Ectodermal cell (in vitro differentiated cells): Measurements from ENCODE around the gene RAMP3.

Experiments
- H3K27ac ChIP-seq: 2 replicates; pipeline ENCODE4 v1.7.0; 2013; ENCODE audit warnings: mild to moderate bottlenecking, low read depth, low read length; ENCODE audit not compliant: insufficient read depth, poor library complexity, severe bottlenecking
- H3K27me3 ChIP-seq: 2 replicates; pipeline ENCODE4 v1.7.0; 2013; ENCODE audit warnings: mild to moderate bottlenecking, low read length; ENCODE audit not compliant: insufficient read depth, control insufficient read depth, poor library complexity, severe bottlenecking
- H3K36me3 ChIP-seq: one replicate; pipeline ENCODE4 v1.7.0; 2013; ENCODE audit warnings: low read length; ENCODE audit not compliant: control insufficient read depth, insufficient read depth
- H3K4me1 ChIP-seq: one replicate; pipeline ENCODE4 v1.7.0; 2013; ENCODE audit warnings: low read length; ENCODE audit not compliant: control insufficient read depth, insufficient read depth
- H3K4me3 ChIP-seq: 2 replicates; pipeline ENCODE4 v1.7.0; 2013; ENCODE audit warnings: low read depth, low read length, control low read depth; ENCODE audit not compliant: insufficient read depth
- H3K9me3 ChIP-seq: 2 replicates; pipeline ENCODE4 v1.7.0; 2013; ENCODE audit warnings: mild to moderate bottlenecking, low read length, moderate library complexity; ENCODE audit not compliant: control insufficient read depth
- WGBS, 2 experiments: methylation state at CpG; one replicate each; pipeline ENCODE4 v1.1.7; 2013; ENCODE audit warnings: missing lambda C conversion rate in 2 of 2; 5-methylcytosine and 5-hydroxymethylcytosine counted together

RAMP3 gene

DNA sequence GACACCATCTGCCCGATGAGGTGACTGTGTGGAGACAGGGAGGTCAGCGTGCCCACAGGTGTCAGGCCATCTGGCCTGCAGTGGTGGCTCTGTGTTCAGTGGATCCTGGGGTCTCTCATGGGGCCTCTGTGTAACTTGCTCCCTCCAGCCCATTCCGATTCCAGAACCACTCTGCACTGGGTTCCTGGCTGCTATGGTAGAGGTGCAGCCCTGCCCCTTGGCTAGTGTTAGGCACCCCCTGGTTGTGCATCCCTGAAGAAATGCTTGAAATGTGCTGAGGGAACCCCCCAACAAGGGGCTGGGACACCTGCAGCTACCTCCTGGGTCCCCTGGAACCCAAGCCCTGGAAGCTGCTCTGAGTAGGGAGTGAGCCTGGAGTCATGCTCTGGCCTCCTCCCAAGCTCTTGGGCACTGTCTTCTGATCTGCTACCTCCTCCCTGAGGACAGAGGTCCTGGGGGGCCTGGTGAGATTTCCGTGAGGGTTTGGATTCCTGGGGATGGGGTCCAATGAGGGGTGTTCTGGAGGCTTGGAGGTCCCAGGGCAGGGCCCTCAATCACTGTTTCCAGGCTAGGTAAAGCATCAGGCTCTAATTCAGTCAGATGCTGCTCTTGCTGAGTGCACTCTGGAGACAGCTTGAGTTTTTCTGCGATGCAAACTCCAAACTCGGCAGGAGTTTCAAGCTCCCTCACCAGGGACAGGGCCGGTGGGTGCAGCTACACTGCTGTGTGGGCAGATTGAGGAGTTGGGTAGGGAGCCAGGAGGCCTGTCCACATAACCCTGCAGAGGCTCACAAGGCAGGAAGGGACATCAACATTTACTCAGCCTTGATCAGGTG lies 27.7 kb downstream of the RAMP3 start:
- Histone ChIP-seq H3K27ac (no peak overlapping the region), H3K9me3 (no peaks in the 10 kb centered on the region), H3K36me3 (no peaks in the 10 kb centered on the region), H3K4me3 (no peak overlapping the region), H3K27me3 (no peaks in the 10 kb centered on the region), H3K4me1 (no peaks in the 10 kb centered on the region)
- WGBS, 2 experiments = 75 to 79% methylated on average over 7 of the region's 7 CpGs

DNA sequence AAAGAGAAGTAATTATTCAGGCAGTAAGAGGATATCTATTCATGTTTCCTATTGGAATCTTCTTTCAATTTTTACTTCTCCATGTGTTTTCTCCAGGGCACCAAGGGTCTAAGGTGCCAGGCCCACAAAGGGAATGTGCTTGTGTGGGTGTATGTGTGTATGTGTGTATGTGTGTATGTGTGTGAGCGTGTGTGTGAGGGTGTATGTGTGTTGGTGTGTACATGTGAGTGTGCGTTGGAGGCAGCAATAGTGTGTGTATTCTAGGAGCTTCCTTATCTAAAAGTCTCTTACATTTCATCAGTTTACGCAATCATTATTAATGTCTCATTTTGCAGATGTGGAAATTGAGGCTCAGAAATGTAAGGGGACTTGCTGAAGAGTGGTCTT lies 28.3 kb downstream of the RAMP3 start:
- H3K27me3 ChIP-seq = no peaks in the 10 kb centered on the region

DNA sequence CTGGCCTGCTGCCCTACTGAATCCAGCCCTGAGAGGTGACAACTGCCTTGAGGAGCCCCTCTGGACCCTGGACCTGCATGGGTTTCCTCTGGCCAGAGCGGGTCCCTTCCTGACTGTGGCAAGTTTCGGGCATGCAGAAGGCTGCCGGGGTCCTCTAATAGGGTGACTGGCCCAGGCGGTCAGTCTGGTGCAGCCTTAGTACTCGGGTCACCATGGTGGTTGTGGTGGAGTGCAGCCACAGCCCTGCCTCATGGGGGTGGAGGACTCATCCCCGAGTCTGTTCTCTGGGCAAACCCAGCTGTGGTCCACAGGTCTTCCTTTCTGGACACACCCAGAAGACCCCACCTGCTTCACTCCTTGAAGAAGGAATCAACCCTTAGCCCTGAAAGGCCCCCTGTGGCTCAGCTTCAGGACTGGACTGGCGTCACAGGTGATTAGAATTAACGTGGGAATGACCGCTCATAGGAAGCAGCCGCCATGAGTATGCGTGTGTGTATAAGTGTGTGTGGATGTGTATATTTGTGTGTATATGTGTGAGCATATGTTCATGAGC lies 28.7 kb downstream of the RAMP3 start:
- Histone ChIP-seq H3K4me1 (no peaks in the 10 kb centered on the region), H3K27me3 (no peaks in the 10 kb centered on the region), H3K36me3 (no peaks in the 10 kb centered on the region), H3K9me3 (no peaks in the 10 kb centered on the region), H3K4me3 (no peak overlapping the region), H3K27ac (no peak overlapping the region)
- WGBS, 2 experiments = 87 to 88% methylated on average over 11 of the region's 11 CpGs

More for the DNA sequence above, 28.3 kb downstream of the RAMP3 start:
- Histone ChIP-seq H3K27ac (no peak overlapping the region), H3K36me3 (no peaks in the 10 kb centered on the region), H3K4me1 (no peaks in the 10 kb centered on the region), H3K9me3 (no peaks in the 10 kb centered on the region), H3K4me3 (no peak overlapping the region)
- 93 to 95% methylated on average over 3 of the region's 3 CpGs for WGBS, 2 experiments

DNA sequence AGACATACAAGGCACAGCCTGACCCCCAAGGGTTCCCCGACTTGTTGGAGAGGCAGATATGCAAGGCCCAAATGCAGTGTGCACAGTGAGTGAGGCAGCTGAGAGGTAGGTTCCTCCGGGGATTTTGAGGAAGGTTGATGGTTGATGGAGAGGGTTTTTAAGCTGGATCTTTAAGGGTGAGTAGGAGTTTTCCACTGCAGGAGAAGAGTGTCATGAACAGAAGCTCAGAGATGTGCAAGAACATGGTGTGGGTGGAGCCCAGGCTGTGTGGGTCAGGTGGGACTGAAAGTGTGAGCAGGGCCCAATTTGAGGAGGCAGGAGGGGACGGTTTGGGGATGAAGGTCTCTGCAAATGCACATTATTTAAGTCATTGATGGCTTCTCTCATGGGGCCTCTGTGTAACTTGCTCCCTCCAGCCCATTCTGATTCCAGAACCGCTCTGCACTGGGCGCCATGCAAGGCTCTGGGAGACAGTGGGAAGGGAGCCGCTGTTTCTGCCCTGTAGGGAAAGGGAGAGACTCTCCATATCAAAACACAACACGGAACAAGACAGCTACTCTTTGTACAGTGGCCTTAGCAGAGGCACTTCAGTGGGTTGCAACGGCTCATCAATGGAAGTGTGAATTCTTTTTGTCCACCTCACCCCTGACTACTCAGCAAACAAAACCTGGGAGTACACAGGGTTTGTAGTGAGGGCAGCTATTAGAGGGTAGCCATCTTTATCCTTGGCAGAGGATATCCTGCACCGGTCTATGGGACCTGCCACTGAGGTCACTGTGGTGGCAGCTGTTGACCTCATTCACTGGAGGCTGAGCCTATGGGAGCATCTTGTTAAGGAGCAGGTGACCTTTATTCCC lies 29.7 kb downstream of the RAMP3 start:
- Histone ChIP-seq H3K4me1 (no peaks in the 10 kb centered on the region), H3K4me3 (no peak overlapping the region), H3K27ac (no peak overlapping the region), H3K9me3 (no peaks in the 10 kb centered on the region), H3K27me3 (no peaks in the 10 kb centered on the region), H3K36me3 (no peaks in the 10 kb centered on the region)
- WGBS, 2 experiments = 91% methylated on average over 9 of the region's 9 CpGs

DNA sequence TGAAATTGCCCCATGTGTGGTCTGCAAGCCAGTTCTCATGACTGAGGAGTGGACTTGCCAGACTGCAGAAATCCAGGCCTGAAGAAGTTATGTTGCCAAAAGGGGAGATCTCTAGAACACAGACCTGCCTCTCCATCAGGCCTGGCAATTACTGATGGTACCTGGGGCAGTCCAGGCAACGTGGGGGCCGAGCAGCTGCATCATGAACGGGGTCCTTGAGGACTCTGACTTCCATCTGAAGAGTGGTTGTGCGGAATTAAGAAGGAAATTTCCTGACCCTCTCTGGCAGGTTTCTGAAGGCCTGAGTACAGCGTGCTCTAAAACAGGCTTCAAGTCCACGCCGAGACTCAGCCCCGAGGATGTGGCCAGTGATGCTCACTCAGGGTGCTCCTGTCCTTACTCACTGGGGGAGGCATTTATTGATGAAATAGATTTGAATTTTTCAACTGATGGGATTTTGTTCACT lies 30.4 kb downstream of the RAMP3 start:
- 95 to 98% methylated on average over 8 of the region's 8 CpGs for WGBS, 2 experiments
- H3K27me3 ChIP-seq = no peaks in the 10 kb centered on the region

DNA sequence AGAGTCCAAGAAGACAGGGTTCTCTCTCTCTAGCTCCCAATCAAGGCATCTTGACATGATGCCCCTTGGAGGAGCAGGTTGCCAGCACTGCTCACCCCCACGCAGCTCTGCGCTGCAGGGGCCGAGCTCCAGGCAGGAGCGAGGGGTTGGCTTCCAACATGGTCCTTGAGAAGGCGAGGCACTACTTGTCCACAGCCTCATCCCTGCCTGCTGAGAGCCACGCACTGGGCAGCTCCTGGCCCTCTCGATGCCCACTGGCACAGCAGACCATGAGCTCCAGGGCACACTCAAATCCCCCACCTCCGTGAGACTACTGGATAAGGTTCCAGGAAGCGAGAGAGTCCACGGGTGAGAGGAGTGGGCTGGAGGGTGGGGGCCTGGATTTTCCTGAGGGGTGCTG lies 31.1 kb downstream of the RAMP3 start:
- no peaks in the 10 kb centered on the region for H3K27me3 ChIP-seq
- H3K36me3 ChIP-seq = no peaks in the 10 kb centered on the region
- H3K27ac ChIP-seq = no peak overlapping the region
- no peaks in the 10 kb centered on the region for H3K9me3 ChIP-seq
- no peak overlapping the region for H3K4me3 ChIP-seq
- WGBS, 2 experiments = 93 to 95% methylated on average over 10 of the region's 10 CpGs
- H3K4me1 ChIP-seq = no peaks in the 10 kb centered on the region

More for the DNA sequence above, 30.4 kb downstream of the RAMP3 start:
- Histone ChIP-seq H3K9me3 (no peaks in the 10 kb centered on the region), H3K4me1 (no peaks in the 10 kb centered on the region), H3K4me3 (no peak overlapping the region), H3K27ac (no peak overlapping the region), H3K36me3 (no peaks in the 10 kb centered on the region)

DNA sequence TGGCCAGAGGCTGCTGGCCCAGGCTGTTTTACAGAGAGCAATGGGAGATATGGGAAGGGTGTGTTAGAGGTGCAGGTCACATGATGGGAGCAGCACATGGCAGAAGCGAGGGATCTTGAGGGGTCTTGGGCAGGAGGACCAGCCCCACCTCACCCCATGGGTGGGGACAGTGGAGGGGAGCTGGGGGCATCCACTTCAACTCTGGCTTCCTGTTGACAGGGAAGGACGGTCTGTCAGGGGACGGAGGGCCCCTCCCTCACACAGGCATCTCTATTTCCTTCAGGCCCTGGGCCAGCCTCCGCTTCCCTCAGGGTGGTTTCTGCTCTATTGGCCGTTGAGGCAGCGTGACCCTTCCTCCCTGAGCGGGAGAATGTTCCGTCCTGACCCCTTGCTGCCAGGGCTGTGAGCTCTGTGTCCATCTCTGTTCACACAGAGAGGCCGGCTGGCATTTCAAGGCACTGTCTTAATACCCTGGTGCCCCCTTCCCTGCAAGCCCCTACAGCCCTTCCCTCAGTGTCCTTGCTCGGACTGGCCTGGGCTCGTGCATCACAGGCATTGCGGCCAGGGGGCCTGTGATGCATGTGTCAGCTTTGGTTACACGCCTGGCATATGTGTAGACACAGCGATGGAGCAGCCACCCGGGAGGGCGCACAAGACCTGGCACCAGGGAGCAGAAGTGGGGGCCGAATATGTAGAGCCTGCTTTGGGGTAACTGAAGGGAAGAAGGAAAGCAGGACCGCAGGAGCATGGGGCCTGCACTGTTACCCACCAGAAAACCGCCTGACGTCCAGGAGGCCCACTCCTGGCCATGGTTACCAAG lies 31.8 kb downstream of the RAMP3 start:
- Histone ChIP-seq H3K36me3 (no peaks in the 10 kb centered on the region), H3K4me3 (no peak overlapping the region), H3K9me3 (no peaks in the 10 kb centered on the region), H3K27ac (no peak overlapping the region), H3K4me1 (no peaks in the 10 kb centered on the region), H3K27me3 (no peaks in the 10 kb centered on the region)
- 93 to 94% methylated on average over 20 of the region's 20 CpGs for WGBS, 2 experiments

DNA sequence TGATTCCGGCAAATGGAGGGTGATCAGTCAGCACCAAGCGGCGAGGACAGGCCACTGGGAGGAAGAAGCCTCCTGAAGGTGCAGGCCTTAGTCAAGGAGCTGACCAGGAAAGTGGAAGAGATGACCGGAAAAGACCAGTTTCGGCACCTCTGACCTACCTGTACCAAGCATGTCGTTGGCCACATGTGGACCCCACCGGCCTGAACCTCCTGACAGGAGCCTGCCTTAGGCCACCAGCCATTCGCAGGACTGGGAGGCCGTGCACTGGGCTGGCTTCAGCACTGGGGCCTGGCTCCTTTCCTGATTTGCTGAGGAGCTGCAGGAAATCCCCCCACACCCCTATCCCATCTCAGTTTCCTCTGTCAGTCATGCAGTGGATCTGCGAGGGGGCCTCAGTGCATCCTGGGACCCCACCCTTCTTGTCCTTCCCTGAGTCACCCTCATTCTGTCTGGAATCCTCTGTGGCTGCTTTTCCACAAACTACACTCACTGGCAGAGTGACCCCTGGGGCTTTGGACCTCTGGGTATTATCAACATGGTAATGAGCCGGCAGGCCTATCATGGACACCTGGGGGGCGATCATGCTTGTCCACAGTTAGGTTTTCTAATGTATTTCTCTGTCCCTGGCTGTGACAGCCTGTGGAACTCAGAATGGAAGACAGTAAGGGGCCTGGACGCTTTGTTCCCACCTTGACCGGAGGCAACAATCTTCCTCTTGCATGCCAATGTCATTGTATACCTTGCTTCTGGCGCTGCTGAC lies 33.0 kb downstream of the RAMP3 start:
- Histone ChIP-seq H3K36me3 (no peaks in the 10 kb centered on the region), H3K27ac (no peak overlapping the region)
- WGBS, 2 experiments = 85 to 87% methylated on average over 15 of the region's 15 CpGs

DNA sequence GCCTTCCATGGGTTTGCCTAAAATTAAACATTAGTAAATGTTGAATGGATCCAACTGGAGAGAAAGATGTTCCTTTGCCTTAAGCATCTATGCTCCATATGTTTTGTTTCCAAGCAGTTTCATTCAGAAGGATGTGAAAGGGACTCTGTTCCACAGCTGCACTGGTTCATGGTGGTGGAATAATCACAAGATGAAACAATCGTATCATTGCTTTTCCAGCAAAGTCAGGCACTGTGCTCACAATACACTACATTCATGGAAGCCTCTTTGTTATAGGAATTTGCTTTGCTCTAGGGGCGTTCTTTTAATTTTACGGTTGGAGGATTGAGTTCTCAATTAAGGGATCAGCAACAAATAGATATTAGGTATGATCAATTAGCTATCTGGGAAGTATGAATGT lies 33.8 kb downstream of the RAMP3 start:
- Histone ChIP-seq H3K27me3 (no peaks in the 10 kb centered on the region), H3K4me1 (no peaks in the 10 kb centered on the region), H3K4me3 (no peak overlapping the region), H3K27ac (no peak overlapping the region), H3K9me3 (no peaks in the 10 kb centered on the region), H3K36me3 (no peaks in the 10 kb centered on the region)
- 88 to 96% methylated on average over 1 to 3 of the region's 3 CpGs for WGBS, 2 experiments

More for the DNA sequence above, 33.0 kb downstream of the RAMP3 start:
- H3K4me3 ChIP-seq = no peak overlapping the region
- H3K27me3 ChIP-seq = no peaks in the 10 kb centered on the region
- no peaks in the 10 kb centered on the region for H3K4me1 ChIP-seq
- no peaks in the 10 kb centered on the region for H3K9me3 ChIP-seq
